ENCODE results near the gene LMOD3.

GRCh38 chr3:69063636-69064035 lies 58.8 kb downstream of the LMOD3 start:
- TF ChIP-seq CTCF (IDR thresholded peaks at IDR 0.05) = no peak
- no peak for TF ChIP-seq POLR2AphosphoS5 (IDR thresholded peaks at IDR 0.05)

All from prostate gland (tissue), 2 donors.